IPS-18c (cell line): Measurements from ENCODE around the gene TJP3.

ENCODE experiments used
- H3K4me3 ChIP-seq: 2 replicates; pipeline ENCODE4 v1.7.0; 2013; ENCODE audit warnings: low read depth, mild to moderate bottlenecking, low read length, moderate library complexity; ENCODE audit not compliant: insufficient read depth
- H3K9me3 ChIP-seq: one replicate; pipeline ENCODE4 v1.6.1; 2013; ENCODE audit warnings: mild to moderate bottlenecking, low read length, moderate library complexity; ENCODE audit not compliant: control insufficient read depth, insufficient read depth

The TJP3 gene

DNA sequence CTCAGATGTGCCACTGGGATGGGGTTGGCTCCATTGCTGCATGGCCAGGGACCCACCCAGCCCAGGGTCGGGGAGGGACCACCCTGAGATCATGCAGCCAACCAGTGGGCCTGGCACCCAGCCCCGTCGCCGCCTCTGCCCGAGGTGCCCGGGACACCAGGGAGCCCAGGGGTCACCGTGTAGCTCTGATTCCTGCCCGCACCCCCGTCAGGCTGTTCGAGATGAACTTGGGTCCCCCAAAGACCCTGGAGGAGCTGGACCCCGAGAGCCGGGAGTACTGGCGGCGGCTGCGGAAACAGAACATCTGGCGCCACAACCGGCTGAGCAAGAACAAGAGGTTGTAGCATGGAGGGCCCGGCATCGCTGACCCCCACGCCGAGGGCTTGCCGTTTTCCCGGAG lies 58.9 kb downstream of the TJP3 start:
- Histone ChIP-seq H3K4me3 (no peak overlapping the region), H3K9me3 (no peaks in the 10 kb centered on the region)

DNA sequence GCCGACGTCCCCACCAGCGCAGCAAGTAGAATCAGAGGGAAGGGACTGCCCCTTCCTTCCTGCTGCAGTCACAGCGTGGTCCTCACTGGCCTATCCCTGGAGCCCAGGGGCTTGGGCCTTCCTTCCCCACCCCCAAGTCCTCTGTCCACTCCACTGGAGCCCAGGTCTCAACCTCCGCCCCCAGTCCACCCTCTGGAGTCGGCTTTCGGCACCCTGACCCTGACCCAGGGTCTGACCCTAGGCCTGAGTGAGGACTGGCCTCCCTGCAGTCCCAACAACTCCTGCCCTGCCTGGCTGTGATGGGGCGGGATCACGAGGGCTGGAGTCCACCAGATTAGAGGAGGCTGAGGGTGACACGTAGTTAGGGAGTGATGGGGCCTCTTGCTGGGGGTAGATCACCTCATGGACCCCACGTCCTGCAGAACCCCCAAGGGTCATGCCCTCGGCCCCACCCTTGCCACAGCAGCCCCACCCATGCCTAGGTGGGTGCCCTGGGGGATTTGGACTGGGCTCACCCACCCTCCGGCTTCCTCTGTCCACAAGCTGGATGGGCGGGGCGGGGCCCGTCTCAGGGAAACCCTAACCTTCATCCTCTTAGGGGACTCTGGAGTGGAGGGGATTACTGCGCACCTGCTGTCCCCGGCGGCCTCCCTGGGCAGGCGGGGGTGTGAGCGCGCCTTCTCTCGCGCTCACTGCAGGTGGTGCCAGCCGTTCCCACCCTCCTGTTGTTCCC lies 60.0 kb downstream of the TJP3 start:
- Histone ChIP-seq H3K4me3 (no peak overlapping the region), H3K9me3 (no peaks in the 10 kb centered on the region)

DNA sequence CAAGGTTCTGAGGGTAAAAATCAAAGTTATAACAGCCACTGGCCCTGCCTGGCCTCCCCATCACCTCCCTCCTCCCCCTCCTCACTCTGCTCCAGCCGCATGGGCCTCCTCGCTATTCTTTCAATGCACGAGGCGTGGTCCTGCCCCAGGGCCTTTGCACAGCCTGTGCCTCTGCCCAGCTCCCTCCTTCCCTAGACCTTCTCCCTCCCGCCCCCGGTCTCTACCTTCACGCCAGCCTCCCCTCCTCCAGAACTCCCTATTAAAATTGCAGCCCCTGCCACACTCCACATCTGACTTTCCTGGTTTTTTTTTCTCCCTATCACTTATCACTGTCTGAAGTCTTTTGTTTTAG lies 60.5 kb downstream of the TJP3 start:
- Histone ChIP-seq H3K4me3 (no peak overlapping the region), H3K9me3 (no peaks in the 10 kb centered on the region)

DNA sequence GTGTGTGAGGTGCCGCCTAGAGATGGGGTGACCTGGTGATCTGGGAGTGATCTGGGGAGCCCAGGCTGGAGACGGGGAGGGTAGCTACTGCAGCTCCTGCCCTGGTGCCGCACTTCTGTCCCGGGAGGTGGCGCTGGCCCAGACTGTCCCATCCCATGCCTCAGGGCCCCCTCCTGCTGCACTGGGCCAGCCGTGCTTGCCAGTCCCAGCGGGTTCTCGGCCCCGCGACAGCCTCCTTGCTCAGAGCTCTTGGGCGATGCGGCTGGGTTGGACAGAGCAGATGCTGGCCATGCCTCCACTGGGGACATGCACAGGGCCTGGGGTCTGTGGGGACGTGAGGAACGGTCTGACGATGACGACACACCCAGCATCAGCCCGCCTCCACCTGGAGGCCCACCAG lies 61.3 kb downstream of the TJP3 start:
- Histone ChIP-seq H3K9me3 (no peaks in the 10 kb centered on the region), H3K4me3 (no peak overlapping the region)

DNA sequence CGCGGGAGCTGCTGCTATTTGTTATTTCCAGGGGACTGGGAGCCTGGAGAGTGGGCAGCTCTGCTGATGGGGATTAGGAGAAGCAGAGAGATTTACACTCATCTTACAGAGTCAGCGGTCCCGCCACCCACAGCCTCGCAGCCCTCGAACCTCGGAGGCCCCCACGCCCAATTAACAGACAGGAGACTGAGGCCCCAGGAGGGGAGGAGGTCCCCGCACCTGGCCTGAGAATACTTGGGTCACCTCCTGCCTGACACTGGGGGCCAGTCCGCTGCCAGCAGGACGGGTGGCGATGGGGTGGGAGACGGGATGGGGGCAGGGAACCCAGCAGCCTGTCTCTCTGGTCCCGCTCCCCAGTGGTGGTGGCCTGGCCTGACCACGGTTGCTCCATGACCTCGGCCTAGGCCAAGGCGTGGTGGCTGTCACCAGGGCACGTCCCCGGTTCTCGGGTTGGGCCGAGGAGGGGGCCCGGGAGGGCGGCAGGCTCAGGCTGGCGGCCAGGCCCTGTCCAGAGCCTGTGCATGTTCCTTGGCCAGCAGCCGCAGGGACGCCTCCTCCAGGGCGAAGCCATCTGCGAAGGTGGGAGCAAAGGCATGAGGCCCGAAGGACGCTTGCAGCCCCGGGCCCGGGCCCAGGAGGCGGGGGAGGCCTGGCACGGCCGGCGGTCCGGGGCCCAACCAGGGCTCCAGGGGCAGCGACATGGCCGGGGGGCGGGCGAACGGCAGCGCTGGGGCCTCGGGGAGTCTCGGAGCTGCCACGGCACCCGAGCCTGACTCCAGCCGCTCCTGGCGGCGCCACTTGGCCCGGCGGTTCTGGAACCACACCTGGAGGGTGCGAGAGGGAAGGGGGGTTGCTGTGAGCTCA lies 62.2 kb downstream of the TJP3 start:
- Histone ChIP-seq H3K9me3 (no peaks in the 10 kb centered on the region), H3K4me3 (no peak overlapping the region)

- Histone ChIP-seq H3K9me3 (no peaks in the 10 kb centered on the region), H3K4me3 (no peak overlapping the region)
Observed at GRCh38 chr19:3771000-3771905, 63.1 kb downstream of the TJP3 start.

DNA sequence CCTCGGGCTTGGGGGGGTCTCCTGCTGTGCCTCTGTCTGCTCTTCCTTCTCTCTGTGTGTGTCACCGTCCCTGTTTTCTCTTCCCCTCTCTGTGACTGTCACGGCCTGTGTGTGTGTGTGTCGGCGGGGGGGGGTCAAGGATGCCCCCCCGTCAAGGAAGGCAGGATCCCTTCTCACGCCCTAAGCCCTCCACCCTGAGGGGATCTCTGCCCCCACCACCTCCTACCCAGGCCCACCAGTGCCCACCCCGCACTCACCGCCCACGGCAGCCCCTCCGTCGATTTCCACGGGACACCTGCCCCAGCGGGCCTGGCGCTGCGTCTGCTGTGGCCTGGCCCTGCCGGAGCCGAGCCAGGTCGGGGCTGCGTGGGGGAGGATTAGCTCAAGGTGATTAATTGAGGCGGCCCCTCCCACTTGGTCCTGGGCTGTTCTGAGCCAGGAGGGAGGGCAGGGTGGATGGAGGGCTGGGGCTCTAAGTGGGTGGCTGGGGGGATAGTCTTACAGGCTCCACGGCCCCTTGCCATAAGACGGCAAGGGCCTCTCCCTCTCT lies 63.8 kb downstream of the TJP3 start, which contains the start of gene RAX2:
Gene RAX2 (minus strand): TSS at position 323 of the 550 bp plus-strand sequence. CDS start 486 bp downstream, outside the sequence.
- Histone ChIP-seq H3K4me3 (no peak within 1 kb of the TSS), H3K9me3 (no peaks in the 10 kb centered on the region)

DNA sequence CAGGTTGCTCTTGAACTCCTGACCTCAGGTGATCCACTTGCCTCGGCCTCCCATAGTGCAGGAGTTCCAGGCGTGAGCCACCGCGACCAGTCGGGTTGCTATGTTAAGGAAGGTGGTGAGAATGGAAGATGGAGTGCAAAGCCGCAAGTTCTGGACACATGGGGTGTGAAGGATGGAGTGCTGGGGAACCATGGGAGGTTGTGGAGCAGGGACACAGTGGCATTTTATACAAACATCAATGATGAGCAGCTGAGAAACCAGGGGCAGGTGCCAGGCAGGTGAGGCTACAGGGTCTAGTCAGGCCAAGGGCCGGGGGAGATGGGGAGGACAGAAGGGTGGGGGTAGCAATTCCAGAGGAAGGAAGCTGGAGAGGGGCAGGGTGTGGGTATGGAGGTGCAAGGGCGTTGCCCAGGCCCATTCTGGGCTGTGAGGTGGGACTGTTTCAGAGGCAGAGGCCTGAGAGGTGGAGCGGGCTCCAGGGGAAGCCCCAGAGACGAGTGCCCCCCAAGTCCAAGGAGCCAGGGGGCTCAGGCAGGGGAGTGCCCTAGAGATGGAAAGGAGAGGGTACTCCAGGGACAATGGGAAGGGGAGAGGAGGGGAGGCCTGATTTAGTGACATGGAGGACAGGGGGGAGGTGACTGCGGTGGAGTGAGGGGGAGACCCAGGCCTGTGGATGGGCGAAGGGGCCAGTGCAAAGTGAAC lies 65.8 kb downstream of the TJP3 start:
- no peaks in the 10 kb centered on the region for H3K9me3 ChIP-seq

DNA sequence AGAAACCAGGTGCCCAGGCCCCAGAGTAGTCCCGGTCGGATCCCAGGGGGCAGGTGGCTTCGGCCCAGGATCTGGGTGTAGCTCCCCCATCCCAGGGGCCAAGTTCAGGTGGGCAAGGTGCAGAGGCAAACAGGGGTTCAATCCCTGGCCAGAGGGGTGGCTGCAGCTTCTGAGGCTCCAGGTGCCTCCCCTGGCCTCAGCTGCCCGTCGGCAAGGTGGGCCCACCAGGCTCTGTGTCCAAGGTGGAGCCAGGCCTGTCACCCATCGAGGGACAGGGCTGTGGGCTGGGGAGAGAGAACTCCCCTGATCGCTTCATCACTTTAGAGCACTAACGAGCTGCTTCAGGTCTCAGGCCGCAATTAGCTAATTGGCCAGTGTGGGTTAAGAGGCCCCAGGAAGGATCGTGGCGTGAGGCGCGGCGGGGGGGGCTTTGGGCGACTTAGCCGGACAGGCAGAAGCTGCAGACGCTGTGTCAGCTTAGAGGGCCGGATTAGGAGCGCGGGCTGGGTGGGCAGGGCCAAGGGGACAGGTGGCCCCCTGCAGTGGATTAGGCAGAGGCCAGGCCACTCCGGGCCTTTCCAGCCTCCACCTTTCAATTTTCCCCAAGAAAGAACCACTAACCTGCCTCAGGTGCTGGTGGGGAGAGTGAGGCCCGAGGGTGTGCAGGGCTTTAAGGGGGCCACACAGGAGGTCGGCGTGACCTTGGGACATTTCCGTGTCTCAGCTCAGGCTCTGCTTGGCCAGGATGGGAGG lies 66.6 kb downstream of the TJP3 start:
- H3K4me3 ChIP-seq = no peak overlapping the region
- no peaks in the 10 kb centered on the region for H3K9me3 ChIP-seq

More for the DNA sequence above, 65.8 kb downstream of the TJP3 start:
- H3K4me3 ChIP-seq = no peak overlapping the region

- Histone ChIP-seq H3K4me3 (no peak overlapping the region), H3K9me3 (no peaks in the 10 kb centered on the region)
Observed at GRCh38 chr19:3775374-3775711, 67.2 kb downstream of the TJP3 start.

GRCh38 chr19:3775831-3776230 lies 67.6 kb downstream of the TJP3 start:
- H3K9me3 ChIP-seq = peaks cover 3% of the 10 kb centered on the region
- H3K4me3 ChIP-seq = no peak overlapping the region

- Histone ChIP-seq H3K4me3 (no peak overlapping the region), H3K9me3 (peaks cover 3% of the 10 kb centered on the region)
Observed at GRCh38 chr19:3776479-3777040, 68.4 kb downstream of the TJP3 start.

GRCh38 chr19:3778104-3778867 lies 70.1 kb downstream of the TJP3 start:
- H3K9me3 ChIP-seq = peaks cover 3% of the 10 kb centered on the region
- no peak overlapping the region for H3K4me3 ChIP-seq

DNA sequence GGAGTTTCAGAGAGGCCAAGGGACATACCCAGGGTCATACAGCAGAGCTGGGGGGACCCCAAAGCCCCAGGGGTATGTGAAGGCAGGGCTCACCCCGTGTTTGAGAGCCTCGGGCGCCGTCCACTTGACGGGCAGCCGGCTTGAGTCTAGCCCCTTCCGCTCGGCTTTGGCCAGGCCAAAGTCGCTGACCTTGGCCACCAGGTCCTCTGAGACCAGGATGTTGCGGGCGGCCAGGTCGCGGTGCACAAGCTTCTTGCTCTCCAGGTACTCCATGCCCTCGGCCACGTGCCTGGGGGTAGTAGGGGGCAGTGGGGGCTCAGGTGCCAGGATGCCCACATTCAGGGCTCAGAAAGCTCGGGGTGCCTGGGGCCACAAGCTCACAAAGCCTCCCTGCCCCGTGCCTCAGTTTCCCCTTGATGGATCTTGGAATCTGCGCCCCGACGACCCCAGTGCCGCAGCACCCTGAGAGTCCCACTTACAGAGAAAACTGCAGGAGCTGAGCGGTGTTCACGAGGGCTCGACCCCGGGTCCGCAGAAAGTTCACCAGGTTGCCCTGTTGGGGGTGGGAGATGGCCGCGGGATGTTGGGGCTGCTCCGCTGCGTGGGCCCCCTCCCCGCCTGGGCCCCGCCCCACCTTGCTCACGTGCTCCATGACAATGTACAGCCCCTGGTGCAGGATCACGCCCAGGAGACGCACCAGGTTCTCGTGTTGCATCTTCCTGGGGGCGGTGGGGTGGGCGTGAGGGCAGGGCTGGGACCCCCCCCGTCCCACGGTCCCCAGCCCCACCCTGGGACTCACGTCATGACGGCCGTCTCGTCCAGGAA lies 70.9 kb downstream of the TJP3 start:
- Histone ChIP-seq H3K9me3 (peaks cover 3% of the 10 kb centered on the region), H3K4me3 (no peak overlapping the region)
